ENCODE data around the gene TTL.

DNA sequence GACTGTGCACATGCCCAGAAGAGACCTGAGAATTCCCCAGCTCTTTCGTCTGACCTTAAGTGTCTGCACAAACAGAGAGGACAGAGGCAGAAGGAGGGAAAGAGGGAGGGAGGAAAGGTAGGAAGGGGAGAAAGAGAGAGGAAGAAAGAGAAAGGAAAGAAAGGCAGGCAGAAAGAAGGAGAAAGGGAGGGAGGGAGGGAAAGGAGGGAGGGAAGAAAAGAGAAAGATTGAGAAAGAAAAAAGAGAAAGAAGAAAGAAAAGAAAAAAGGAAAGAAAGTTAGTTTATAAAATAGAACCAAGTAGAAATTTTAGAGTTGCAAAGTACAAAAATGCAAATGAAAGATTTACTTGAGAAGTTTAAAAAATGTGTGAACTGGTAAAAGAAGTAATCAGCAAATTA lies 52.9 kb downstream of the TTL start:
- TF ChIP-seq PRDM10 (CRISPR knock-in tag; IDR thresholded peaks at IDR 0.05; ENCODE audit: low read depth) (no peak), IRF9 (CRISPR knock-in tag; IDR thresholded peaks at IDR 0.05; ENCODE audit: borderline replicate concordance) (no peak), ATF7-NPFF (CRISPR knock-in tag; IDR thresholded peaks at IDR 0.05; ENCODE audit: low read depth) (no peak), NCOA5 (CRISPR knock-in tag; IDR thresholded peaks at IDR 0.05) (no peak), RFX5 (IDR thresholded peaks at IDR 0.05; ENCODE audit: low read depth, low read length) (no peak), NFE2 (CRISPR knock-in tag; IDR thresholded peaks at IDR 0.05) (no peak), SRSF4 (IDR thresholded peaks at IDR 0.05; ENCODE audit: low read depth, low read length, poor library complexity, severe bottlenecking) (no peak), SSRP1 (CRISPR knock-in tag; IDR thresholded peaks at IDR 0.05) (no peak), ELF4 (CRISPR knock-in tag; IDR thresholded peaks at IDR 0.05; ENCODE audit: borderline replicate concordance) (no peak), ZNF773 (CRISPR knock-in tag; IDR thresholded peaks at IDR 0.05; ENCODE audit: borderline replicate concordance) (no peak), TCF7 (IDR thresholded peaks at IDR 0.05; ENCODE audit: low read depth) (no peak)
- TF ChIP-seq, protein P1, sequence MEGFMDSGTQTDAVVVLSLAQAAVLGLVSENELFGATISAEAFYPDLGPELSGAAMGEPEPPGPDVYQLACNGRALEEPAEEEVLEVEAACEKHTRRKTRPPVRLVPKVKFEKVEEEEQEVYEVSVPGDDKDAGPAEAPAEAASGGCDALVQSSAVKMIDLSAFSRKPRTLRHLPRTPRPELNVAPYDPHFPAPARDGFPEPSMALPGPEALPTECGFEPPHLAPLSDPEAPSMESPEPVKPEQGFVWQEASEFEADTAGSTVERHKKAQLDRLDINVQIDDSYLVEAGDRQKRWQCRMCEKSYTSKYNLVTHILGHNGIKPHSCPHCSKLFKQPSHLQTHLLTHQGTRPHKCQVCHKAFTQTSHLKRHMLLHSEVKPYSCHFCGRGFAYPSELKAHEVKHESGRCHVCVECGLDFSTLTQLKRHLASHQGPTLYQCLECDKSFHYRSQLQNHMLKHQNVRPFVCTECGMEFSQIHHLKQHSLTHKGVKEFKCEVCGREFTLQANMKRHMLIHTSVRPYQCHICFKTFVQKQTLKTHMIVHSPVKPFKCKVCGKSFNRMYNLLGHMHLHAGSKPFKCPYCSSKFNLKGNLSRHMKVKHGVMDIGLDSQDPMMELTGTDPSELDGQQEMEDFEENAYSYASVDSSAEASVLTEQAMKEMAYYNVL (CRISPR knock-in tag; IDR thresholded peaks at IDR 0.05; ENCODE audit: borderline replicate concordance) = no peak
